Measurements from ENCODE around the gene AIRE.

- no peak for TF ChIP-seq CTCF (IDR thresholded peaks at IDR 0.05)
- no peak for TF ChIP-seq POLR2A (IDR thresholded peaks at IDR 0.05)
Observed at GRCh38 chr21:44313451-44313850, 27.8 kb downstream of the AIRE start.

Data from tibial nerve (tissue), 3 donors.